Smooth muscle cell of trachea (primary cell): ENCODE data around the gene LPP. TPM values are rescaled to one million over a fixed set of nuclear protein-coding genes. Genes with fewer than 3 reads are reported as not detected.

Experiments
- total RNA-seq: library from RNA; depleted of rRNA; stranded (reverse); fragments of >200 nt; gene quantifications from 2 replicates; pipeline ENCODE4 v1.2.1, GENCODE V29; 2014

LPP gene
- 56.7 and 61.9 TPM in 2 replicates for total RNA-seq

GRCh38 chr3:188154014-188154808, at the start of gene LPP:
Gene LPP (plus strand): TSS chr3:188154157. CDS start chr3:188406121, 251,964 bp downstream.

